D721Med (cell line): ENCODE data around the gene DGKD.

Experiments used
- DNase-seq: peaks from one replicate; pipeline ENCODE4 v3.0.0; 2011; ENCODE audit warnings: low spot score; ENCODE audit not compliant: insufficient read length
- FAIRE-seq: peaks from 2 replicates; lab custom pipeline; 2011; peaks lifted over from hg19 to GRCh38; lab: Jason Lieb, UNC
- TF ChIP-seq, protein P1 (sequence below): IDR thresholded peaks from 2 replicates; pipeline ENCODE4 v1.5.1; 2012; ENCODE audit warnings: mild to moderate bottlenecking, control low read depth; ENCODE audit not compliant: insufficient read depth; ENCODE audit errors: missing control alignments

Gene DGKD

DNA sequence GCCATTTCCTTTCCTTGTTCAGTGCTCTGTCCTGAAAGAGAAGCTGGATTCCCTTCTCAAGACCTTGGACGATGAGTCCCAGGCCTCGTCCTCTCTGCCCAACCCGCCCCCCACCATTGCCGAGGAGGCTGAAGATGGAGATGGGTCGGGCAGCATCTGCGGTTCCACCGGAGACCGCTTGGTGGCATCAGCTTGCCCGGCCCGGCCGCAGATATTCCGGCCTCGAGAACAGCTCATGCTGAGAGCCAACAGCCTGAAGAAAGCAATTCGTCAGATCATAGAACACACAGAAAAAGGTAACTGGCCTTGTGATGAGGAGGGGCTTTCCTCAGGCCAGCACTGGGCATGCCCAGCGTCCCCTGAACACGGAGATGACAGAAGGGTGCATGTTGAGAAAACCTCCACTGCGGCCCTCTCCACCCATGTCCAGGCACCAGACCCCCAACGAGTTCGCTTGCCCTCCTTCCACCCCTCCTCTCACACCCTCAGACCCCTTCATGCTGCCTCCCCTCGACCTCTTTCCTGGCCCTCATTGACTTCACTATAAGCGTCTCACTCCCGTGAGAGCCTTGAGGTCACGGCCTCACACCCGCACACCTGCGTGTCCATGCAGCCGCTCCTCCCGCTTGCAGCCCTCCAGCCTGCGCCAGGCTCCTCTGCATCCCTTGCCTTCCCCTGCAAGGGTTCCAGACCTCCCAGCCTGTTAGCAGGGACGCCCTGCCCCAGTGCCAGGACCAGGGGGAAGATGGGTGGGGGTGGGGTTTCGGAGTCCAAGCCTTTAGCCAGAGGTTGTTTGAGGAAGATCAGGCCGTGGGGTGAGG is 95.0 kb downstream of the DGKD start:
- TF ChIP-seq, protein P1, sequence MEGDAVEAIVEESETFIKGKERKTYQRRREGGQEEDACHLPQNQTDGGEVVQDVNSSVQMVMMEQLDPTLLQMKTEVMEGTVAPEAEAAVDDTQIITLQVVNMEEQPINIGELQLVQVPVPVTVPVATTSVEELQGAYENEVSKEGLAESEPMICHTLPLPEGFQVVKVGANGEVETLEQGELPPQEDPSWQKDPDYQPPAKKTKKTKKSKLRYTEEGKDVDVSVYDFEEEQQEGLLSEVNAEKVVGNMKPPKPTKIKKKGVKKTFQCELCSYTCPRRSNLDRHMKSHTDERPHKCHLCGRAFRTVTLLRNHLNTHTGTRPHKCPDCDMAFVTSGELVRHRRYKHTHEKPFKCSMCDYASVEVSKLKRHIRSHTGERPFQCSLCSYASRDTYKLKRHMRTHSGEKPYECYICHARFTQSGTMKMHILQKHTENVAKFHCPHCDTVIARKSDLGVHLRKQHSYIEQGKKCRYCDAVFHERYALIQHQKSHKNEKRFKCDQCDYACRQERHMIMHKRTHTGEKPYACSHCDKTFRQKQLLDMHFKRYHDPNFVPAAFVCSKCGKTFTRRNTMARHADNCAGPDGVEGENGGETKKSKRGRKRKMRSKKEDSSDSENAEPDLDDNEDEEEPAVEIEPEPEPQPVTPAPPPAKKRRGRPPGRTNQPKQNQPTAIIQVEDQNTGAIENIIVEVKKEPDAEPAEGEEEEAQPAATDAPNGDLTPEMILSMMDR: no peak
- DNase-seq (no peak), FAIRE-seq (no peak)

DNA sequence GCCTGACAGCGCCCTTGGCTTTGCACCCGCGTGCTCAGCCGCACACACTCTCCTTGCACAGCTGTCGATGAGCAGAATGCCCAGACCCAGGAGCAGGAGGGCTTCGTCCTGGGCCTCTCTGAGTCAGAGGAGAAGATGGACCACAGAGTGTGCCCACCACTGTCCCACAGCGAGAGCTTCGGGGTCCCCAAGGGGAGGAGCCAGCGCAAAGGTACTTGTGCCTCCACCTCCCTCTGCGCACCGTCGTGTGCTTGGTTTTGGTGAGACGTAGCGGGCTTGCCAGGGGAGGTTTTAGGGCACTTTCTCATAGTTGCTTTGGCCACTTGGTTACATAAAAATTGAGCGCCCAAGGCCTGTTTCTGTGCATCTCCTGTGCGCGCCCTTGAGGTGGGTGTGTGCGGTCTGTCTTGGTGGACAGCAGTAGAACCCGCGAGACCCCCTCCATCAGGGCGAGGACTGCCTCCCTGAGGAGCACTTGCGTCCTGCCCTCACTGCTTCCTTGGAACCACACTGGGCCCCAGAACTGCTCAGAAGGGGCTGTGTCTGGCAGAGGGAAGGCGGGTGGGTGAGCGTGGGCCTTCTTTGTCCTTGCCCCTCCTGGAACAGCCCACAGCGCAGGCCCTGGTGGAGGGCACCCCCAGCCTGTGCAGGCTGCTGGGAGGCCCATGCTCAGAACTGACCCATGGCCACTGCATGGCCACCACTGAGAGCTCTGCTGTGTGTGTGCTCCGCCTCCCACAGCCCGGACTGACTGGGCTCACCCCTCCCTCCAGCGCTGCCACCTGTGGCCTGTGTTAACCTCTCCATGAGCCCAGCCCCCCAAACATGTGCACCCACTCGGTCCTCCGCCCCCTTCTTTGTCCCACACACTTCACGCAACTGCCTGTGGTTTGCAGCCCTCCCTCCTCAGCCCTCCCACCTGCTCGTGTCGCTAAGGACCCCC is 95.9 kb downstream of the DGKD start:
- DNase-seq: no peak
- FAIRE-seq: no peak
- TF ChIP-seq, protein P1: no peak

DNA sequence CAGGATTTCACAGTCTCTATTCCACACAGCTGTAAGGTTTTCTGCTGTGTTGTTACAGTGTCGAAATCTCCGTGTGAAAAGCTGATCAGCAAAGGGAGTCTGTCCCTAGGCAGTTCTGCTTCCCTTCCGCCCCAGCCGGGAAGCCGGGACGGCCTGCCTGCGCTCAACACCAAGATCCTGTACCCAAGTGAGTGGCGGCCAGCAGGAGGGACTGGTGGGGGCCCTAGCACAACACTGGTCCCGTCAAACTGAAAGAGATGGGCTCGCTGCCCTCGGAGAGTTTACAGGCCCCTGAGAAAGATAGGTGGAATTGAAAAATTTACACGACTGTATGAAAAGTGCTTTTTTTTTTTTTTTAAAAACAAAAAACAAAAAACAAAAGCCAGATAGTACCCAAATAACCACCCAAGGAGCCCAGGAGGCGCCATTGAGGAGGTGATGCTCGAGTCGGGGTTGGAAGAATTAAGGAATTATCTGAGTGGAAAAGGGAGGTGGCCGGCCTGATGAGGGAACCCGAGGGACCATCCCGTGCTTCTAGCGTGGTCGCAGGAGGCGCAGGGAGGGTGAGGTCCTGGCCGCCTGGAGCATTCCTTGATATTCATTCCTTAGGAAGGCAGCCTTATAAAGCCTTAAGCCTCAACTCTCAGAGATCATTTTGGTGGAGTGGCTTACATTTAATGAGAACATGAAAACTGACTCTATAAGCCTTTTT is 96.7 kb downstream of the DGKD start:
- FAIRE-seq (no peak), DNase-seq (no peak)
- TF ChIP-seq, protein P1: no peak

DNA sequence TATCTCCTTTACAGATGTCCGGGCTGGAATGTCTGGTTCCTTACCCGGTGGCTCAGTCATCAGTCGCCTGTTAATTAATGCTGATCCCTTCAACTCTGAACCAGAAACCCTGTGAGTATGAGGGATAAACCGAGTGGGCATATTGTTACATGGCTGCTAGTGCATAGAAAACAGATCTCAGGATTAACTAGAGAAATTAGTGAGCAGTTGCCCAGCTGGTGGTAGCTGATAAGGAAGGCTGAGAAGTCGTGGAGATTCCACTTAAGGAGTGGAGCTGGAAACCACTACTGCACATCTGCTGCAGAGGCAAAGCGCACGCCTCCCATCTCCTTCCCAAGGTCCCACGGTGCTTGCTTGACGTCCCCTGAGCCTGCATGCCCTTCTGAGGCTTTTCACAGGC is 97.7 kb downstream of the DGKD start:
- TF ChIP-seq, protein P1: no peak
- peak; percentile 66 for FAIRE-seq
- DNase-seq: peak; percentile 86

GRCh38 chr2:233453111-233453915 is 99.0 kb downstream of the DGKD start:
- TF ChIP-seq, protein P1: no peak
- no peak for FAIRE-seq
- no peak for DNase-seq

GRCh38 chr2:233453916-233454315 is 99.6 kb downstream of the DGKD start:
- FAIRE-seq (no peak), DNase-seq (no peak)
- TF ChIP-seq, protein P1: no peak
